Endothelial cell (in vitro differentiated cells): ENCODE data around the gene AGO3. TPM values are rescaled to one million over a fixed set of nuclear protein-coding genes. Genes with fewer than 3 reads are reported as not detected.

ENCODE experiments used
- DNase-seq: peaks from one replicate; pipeline ENCODE4 v3.0.0; 2021; ENCODE audit warnings: low spot score
- H3K27ac Mint-ChIP-seq: one replicate; pipeline ENCODE4 v1.8.0; 2021; ENCODE audit warnings: mixed read lengths, inconsistent platforms; ENCODE audit not compliant: unreplicated experiment
- H3K27me3 Mint-ChIP-seq: one replicate; pipeline ENCODE4 v1.8.0; 2021; ENCODE audit warnings: mild to moderate bottlenecking, moderate library complexity, mixed read lengths, inconsistent platforms; ENCODE audit not compliant: unreplicated experiment
- H3K36me3 Mint-ChIP-seq: one replicate; pipeline ENCODE4 v1.8.0; 2021; ENCODE audit warnings: mild to moderate bottlenecking, low read depth, mixed read lengths, inconsistent platforms; ENCODE audit not compliant: unreplicated experiment
- H3K4me1 Mint-ChIP-seq: one replicate; pipeline ENCODE4 v1.8.0; 2021; ENCODE audit warnings: mild to moderate bottlenecking, mixed read lengths, inconsistent platforms; ENCODE audit not compliant: unreplicated experiment
- H3K4me3 Mint-ChIP-seq: one replicate; pipeline ENCODE4 v1.8.0; 2021; ENCODE audit warnings: mild to moderate bottlenecking, mixed read lengths, inconsistent platforms; ENCODE audit not compliant: unreplicated experiment
- H3K9me3 Mint-ChIP-seq: one replicate; pipeline ENCODE4 v1.8.0; 2021; ENCODE audit warnings: mixed read lengths, inconsistent platforms; ENCODE audit not compliant: unreplicated experiment
- CTCF ChIP-seq: fragments of 200-600 bp; sonication (generic); IDR thresholded peaks from one replicate; pipeline ENCODE4 v1.5.0; 2021; ENCODE audit warnings: antibody characterized with exemption; ENCODE audit not compliant: unreplicated experiment
- total RNA-seq: library from RNA; stranded (reverse); fragmentation: NEBNext Ultra II Directional; extraction: Animal tissue kit (Norgen Biotek cat#: 25700); gene quantifications from one replicate; pipeline ENCODE4 v1.2.1, GENCODE V29; 2021; ENCODE audit not compliant: unreplicated experiment

The AGO3 gene
- total RNA-seq, 1 donor from 2014 or later: 25.9 TPM

- Mint-ChIP-seq H3K36me3 (peaks cover 6% of the 10 kb centered on the region), H3K4me1 (peaks cover 2% of the 10 kb centered on the region), H3K4me3 (no peak overlapping the region), H3K27me3 (peaks cover 8% of the 10 kb centered on the region), H3K9me3 (no peaks in the 10 kb centered on the region), H3K27ac (no peak overlapping the region)
- no peak for TF ChIP-seq CTCF
- no peak for DNase-seq
Measured at GRCh38 chr1:36094621-36095061, 163.7 kb downstream of the AGO3 start.

- no peak for DNase-seq
- Mint-ChIP-seq H3K27me3 (peaks cover 10% of the 10 kb centered on the region), H3K27ac (no peak overlapping the region), H3K4me1 (no peaks in the 10 kb centered on the region), H3K4me3 (no peak overlapping the region), H3K9me3 (no peaks in the 10 kb centered on the region), H3K36me3 (peaks cover 5% of the 10 kb centered on the region)
- no peak for TF ChIP-seq CTCF
Measured at GRCh38 chr1:36095760-36096405, 165.0 kb downstream of the AGO3 start.

- H3K36me3 Mint-ChIP-seq: peaks cover 5% of the 10 kb centered on the region
- DNase-seq: no peak
- H3K4me1 Mint-ChIP-seq: no peaks in the 10 kb centered on the region
- TF ChIP-seq CTCF: no peak
- H3K9me3 Mint-ChIP-seq: no peaks in the 10 kb centered on the region
- no peak overlapping the region for H3K4me3 Mint-ChIP-seq
- H3K27ac Mint-ChIP-seq: no peak overlapping the region
- peaks cover 10% of the 10 kb centered on the region for H3K27me3 Mint-ChIP-seq
Measured at GRCh38 chr1:36096500-36097432, 165.9 kb downstream of the AGO3 start.

GRCh38 chr1:36097693-36098585 lies 167.0 kb downstream of the AGO3 start:
- no peaks in the 10 kb centered on the region for H3K4me1 Mint-ChIP-seq
- H3K27me3 Mint-ChIP-seq: peaks cover 8% of the 10 kb centered on the region

More at GRCh38 chr1:36097693-36098585, 167.0 kb downstream of the AGO3 start:
- Mint-ChIP-seq H3K4me3 (no peak overlapping the region), H3K9me3 (no peaks in the 10 kb centered on the region), H3K36me3 (no peaks in the 10 kb centered on the region), H3K27ac (no peak overlapping the region)
- no peak for DNase-seq
- TF ChIP-seq CTCF: no peak
